D721Med (cell line): Measurements from ENCODE around the gene PPP3CA.

ENCODE experiments used
- DNase-seq: peaks from one replicate; pipeline ENCODE4 v3.0.0; 2011; ENCODE audit warnings: low spot score; ENCODE audit not compliant: insufficient read length
- FAIRE-seq: peaks from 2 replicates; lab custom pipeline; 2011; peaks lifted over from hg19 to GRCh38; lab: Jason Lieb, UNC
- TF ChIP-seq, protein P1 (sequence below): IDR thresholded peaks from 2 replicates; pipeline ENCODE4 v1.5.1; 2012; ENCODE audit warnings: mild to moderate bottlenecking, control low read depth; ENCODE audit not compliant: insufficient read depth; ENCODE audit errors: missing control alignments

Gene PPP3CA

DNA sequence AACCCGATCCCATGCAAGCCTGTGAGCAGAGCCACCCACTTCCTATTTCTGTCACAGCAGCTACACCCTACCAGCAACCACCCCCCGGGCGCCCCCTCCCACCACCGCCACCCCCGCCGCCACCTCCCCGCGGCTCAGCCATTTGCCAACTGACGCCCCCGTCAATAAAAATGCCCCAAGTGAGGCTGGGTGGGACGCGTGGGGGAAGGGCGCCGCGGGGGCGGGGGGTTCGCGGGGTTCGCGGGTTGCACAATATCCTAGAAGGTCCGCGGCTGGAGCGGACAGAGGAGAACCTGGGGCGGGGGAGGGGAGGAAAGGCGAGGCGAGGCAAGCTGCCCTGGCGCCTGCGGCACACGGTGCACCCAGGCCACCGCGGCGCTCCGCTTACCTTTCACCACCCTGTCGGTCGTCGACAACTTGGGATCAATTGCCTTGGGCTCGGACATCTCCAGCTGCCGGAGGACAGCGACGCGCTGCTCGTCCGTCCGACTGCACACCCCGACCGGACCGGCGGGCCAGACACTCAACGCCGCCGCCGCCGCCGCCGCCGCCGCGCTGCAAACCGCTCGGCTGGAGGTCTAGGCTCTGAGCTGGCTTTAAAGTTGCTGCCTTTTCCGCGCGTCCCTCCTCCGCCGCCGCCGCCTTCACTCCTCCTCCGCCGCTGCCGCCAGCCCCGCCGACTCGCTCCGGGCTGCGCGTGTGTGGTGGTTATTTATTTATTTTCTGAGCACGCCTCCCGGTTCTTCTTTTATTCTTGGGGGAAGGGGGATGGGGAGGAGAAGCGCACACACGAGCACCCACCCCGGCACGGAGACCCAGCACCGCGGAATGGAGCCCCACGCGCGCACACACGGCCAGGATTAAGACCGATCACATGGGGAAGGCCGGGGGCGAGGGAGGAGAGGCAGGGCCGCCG lies 717 bp downstream of the PPP3CA start:
- TF ChIP-seq, protein P1, sequence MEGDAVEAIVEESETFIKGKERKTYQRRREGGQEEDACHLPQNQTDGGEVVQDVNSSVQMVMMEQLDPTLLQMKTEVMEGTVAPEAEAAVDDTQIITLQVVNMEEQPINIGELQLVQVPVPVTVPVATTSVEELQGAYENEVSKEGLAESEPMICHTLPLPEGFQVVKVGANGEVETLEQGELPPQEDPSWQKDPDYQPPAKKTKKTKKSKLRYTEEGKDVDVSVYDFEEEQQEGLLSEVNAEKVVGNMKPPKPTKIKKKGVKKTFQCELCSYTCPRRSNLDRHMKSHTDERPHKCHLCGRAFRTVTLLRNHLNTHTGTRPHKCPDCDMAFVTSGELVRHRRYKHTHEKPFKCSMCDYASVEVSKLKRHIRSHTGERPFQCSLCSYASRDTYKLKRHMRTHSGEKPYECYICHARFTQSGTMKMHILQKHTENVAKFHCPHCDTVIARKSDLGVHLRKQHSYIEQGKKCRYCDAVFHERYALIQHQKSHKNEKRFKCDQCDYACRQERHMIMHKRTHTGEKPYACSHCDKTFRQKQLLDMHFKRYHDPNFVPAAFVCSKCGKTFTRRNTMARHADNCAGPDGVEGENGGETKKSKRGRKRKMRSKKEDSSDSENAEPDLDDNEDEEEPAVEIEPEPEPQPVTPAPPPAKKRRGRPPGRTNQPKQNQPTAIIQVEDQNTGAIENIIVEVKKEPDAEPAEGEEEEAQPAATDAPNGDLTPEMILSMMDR: no peak
- FAIRE-seq: no peak
- peak; percentile 16 for DNase-seq

- TF ChIP-seq, protein P1: no peak
- DNase-seq (peak; percentile 17), FAIRE-seq (no peak)
Observed at GRCh38 chr4:101345596-101346350, 1.6 kb downstream of the PPP3CA start.

DNA sequence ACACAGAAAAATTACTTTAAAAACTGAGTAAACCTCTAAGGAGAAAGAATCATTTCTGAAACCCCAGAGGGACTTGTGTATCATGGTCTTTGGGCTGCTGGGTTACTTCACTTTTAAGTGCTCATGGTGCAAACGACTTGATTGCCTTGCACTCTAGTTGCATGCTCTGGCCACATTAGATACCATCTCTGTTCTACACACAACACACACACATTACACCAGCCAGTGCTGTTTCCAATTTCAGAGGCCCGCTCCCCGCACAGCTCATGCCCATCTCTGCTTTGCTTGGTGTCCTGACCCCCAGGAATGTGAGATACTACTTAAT lies 2.1 kb downstream of the PPP3CA start:
- TF ChIP-seq, protein P1: no peak
- DNase-seq (no peak), FAIRE-seq (no peak)

GRCh38 chr4:101339332-101339731 lies 8.0 kb downstream of the PPP3CA start:
- FAIRE-seq: no peak
- TF ChIP-seq, protein P1: no peak
- no peak for DNase-seq

DNA sequence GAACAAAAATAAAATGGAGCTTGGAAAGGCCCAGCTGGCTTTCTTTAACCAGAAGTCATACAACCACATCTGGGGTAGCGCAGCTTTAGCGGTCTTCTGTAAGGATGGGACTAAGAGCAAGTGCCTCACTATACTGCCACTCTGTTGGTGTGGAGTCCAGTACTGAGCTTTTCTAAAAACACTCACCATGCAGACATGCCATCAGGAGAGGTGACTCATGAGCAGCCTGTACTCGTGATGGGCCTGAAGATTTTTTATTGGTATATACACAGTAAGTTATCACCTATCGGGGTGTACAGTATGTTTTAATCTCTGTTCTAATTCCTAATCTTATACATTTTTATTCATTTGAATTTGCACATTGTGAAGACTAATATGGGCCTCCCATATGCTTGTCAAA lies 9.6 kb downstream of the PPP3CA start:
- no peak for FAIRE-seq
- DNase-seq: no peak
- TF ChIP-seq, protein P1: no peak

DNA sequence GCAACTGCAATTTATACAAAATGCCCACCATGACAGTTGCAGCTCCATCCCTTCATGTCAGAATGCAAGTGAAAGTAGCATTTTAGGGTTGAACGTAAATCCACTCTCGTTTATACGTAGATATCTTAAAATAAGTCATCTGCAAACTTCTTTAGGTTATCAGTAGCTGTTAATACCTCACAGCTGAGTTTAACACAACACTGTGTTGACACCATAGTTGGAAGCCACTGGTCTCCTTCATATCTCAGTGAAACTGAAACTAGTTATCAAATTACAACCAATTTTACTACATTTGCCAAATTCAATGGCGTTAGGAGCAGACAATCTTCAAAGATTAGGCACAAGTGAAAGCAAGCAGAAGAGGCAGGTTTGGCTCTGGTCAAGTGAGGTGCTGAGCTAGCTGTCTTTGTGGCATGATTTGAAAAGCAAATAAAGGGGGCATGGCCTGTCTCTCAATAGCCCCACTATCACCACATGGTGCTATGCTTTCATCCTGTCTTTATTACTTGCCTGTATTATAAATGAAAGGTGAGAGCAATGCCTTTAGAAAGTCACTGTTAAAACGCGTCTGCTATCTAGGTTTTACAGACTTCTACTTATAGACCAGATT lies 12.3 kb downstream of the PPP3CA start:
- TF ChIP-seq, protein P1: no peak
- peak; percentile 21 for FAIRE-seq
- no peak for DNase-seq

GRCh38 chr4:101332424-101332823 lies 14.9 kb downstream of the PPP3CA start:
- no peak for DNase-seq
- TF ChIP-seq, protein P1: no peak
- FAIRE-seq: no peak
